ENCODE data around the gene SLC43A2. TPM values are rescaled to one million over a fixed set of nuclear protein-coding genes. Genes with fewer than 3 reads are reported as not detected.
A peak's percentile ranks its signal among the peaks of the same experiment; 100 is the strongest.
"Not testable (repeated sequence)": the region's sequence is repeated elsewhere in the genome, so short reads cannot be mapped to it uniquely, and the experiment has no call there.

SLC43A2 gene
- total and polyA plus RNA-seq, 10 donors: 12.6 to 84.6 (median 61.2) TPM

- H3K27ac ChIP-seq: no peak overlapping the region
- H3K9me3 ChIP-seq: no peaks in the 10 kb centered on the region
- intact Hi-C loops (cut with DNase I; ENCODE audit: low total_unique reads): no loop called here
- WGBS, 5 donors: 91 to 96% (median 93%) methylated on average over 10 to 12 of the region's 12 CpGs
- no peak overlapping the region for H3K4me3 ChIP-seq
- H3K27me3 ChIP-seq (replicated peaks in 1 of 7): no peaks in the 10 kb centered on the region
- no peak for DNase-seq
- H3K36me3 ChIP-seq: peaks cover 14 to 100% (median 96%) of the 10 kb centered on the region in 6 donors
- peaks cover 0 to 12% (median 4%) of the 10 kb centered on the region in 6 donors for H3K4me1 ChIP-seq
- no peak for TF ChIP-seq POLR2AphosphoS5 (IDR thresholded peaks at IDR 0.05)
- no peak for TF ChIP-seq POLR2A (IDR thresholded peaks at IDR 0.05)
- no peak for TF ChIP-seq CTCF (IDR thresholded peaks at IDR 0.05 in 8 of 11, conservative IDR thresholded peaks at IDR 0.05 in 3 of 11)
Observed at GRCh38 chr17:1661045-1661444, 32.4 kb upstream of the SLC43A2 start.

GRCh38 chr17:1658100-1658499 lies 29.5 kb upstream of the SLC43A2 start:
- intact Hi-C loops (cut with DNase I; ENCODE audit: low total_unique reads): no loop called here
- H3K4me1 ChIP-seq: no peaks in the 10 kb centered on the region
- H3K9me3 ChIP-seq: no peaks in the 10 kb centered on the region
- WGBS, 5 donors: 90 to 96% (median 93%) methylated on average over 9 of the region's 9 CpGs
- no peak overlapping the region for H3K4me3 ChIP-seq
- DNase-seq: no peak
- H3K36me3 ChIP-seq: peaks cover 24 to 100% (median 100%) of the 10 kb centered on the region in 6 donors
- no peak overlapping the region for H3K27ac ChIP-seq
- TF ChIP-seq POLR2AphosphoS5 (IDR thresholded peaks at IDR 0.05) (no peak), POLR2A (IDR thresholded peaks at IDR 0.05) (no peak), CTCF (IDR thresholded peaks at IDR 0.05 in 8 of 11, conservative IDR thresholded peaks at IDR 0.05 in 3 of 11) (no peak)
- H3K27me3 ChIP-seq (replicated peaks in 1 of 7): no peaks in the 10 kb centered on the region

- peak; percentile 63 for DNase-seq
- Histone ChIP-seq H3K9me3 (no peaks in the 10 kb centered on the region), H3K27ac (no peak overlapping the region), H3K27me3 (replicated peaks in 1 of 7) (no peaks in the 10 kb centered on the region), H3K36me3 (peaks cover 20 to 89% (median 87%) of the 10 kb centered on the region in 6 donors), H3K4me3 (no peak overlapping the region), H3K4me1 (peaks cover 14 to 38% (median 25%) of the 10 kb centered on the region in 6 donors)
- 89 to 96% (median 95%) methylated on average over 14 of the region's 14 CpGs for WGBS, 5 donors
- TF ChIP-seq CTCF (IDR thresholded peaks at IDR 0.05 in 8 of 11, conservative IDR thresholded peaks at IDR 0.05 in 3 of 11) (no peak), POLR2AphosphoS5 (IDR thresholded peaks at IDR 0.05) (peak in 2 of 3 donors; percentile 35 to 46)
- intact Hi-C loops (cut with DNase I; ENCODE audit: low total_unique reads): no loop called here
Observed at GRCh38 chr17:1653735-1654134, 25.1 kb upstream of the SLC43A2 start.

- Histone ChIP-seq H3K36me3 (peaks cover 16 to 80% (median 77%) of the 10 kb centered on the region in 6 donors), H3K27ac (peak overlapping the region in 3 of 8 donors; percentile 96 to 99 (median 97)), H3K4me1 (peaks cover 19 to 47% (median 33%) of the 10 kb centered on the region in 6 donors)
- peak; percentile 54 for DNase-seq
- intact Hi-C loops (cut with DNase I; ENCODE audit: low total_unique reads); H3K27me3 ChIP-seq (replicated peaks in 1 of 7); H3K9me3 ChIP-seq; H3K4me3 ChIP-seq: not testable (repeated sequence)
- TF ChIP-seq POLR2AphosphoS5 (IDR thresholded peaks at IDR 0.05): peak in 1 of 3 donors; percentile 11
- WGBS, 5 donors: 86 to 93% (median 92%) methylated on average over 7 of the region's 7 CpGs
Observed at GRCh38 chr17:1652794-1653193, 24.2 kb upstream of the SLC43A2 start.

- H3K27me3 ChIP-seq (replicated peaks in 1 of 7): no peaks in the 10 kb centered on the region
- H3K4me3 ChIP-seq: no peak overlapping the region
- peak overlapping the region in 6 of 8 donors; percentile 33 to 99 (median 96) for H3K27ac ChIP-seq
- H3K9me3 ChIP-seq: no peaks in the 10 kb centered on the region
- peaks cover 30 to 60% (median 46%) of the 10 kb centered on the region in 6 donors for H3K4me1 ChIP-seq
- intact Hi-C loops (cut with DNase I; ENCODE audit: low total_unique reads): no loop called here
- no peak for DNase-seq
- 56 to 94% (median 83%) methylated on average over 4 of the region's 4 CpGs for WGBS, 5 donors
- H3K36me3 ChIP-seq: peaks cover 16 to 77% (median 64%) of the 10 kb centered on the region in 6 donors
- no peak for TF ChIP-seq POLR2AphosphoS5 (IDR thresholded peaks at IDR 0.05)
- TF ChIP-seq POLR2A (IDR thresholded peaks at IDR 0.05): no peak
- no peak for TF ChIP-seq CTCF (IDR thresholded peaks at IDR 0.05 in 8 of 11, conservative IDR thresholded peaks at IDR 0.05 in 3 of 11)
Observed at GRCh38 chr17:1651559-1651844, 22.9 kb upstream of the SLC43A2 start.

All from spleen (tissue), 11 donors.